ENCODE results near the gene PRPSAP2.
"Not testable (repeated sequence)": the region's sequence is repeated elsewhere in the genome, so short reads cannot be mapped to it uniquely, and the experiment has no call there.

GRCh38 chr17:18821430-18821829 is 36.5 kb upstream of the PRPSAP2 start:
- TF ChIP-seq CTCF (IDR thresholded peaks at IDR 0.05; ENCODE audit: insufficient read depth, low read length, poor library complexity, severe bottlenecking); EZH2phosphoT487 (conservative IDR thresholded peaks at IDR 0.05; ENCODE audit: low read length): not testable (repeated sequence)

Measured in SU-DHL-6 (cell line).